Left ventricle myocardium superior (tissue), 1 donor: ENCODE measurements around the gene TBC1D5. TPM values are rescaled to one million over a fixed set of nuclear protein-coding genes. Genes with fewer than 3 reads are reported as not detected.
"Not testable (repeated sequence)": the region's sequence is repeated elsewhere in the genome, so short reads cannot be mapped to it uniquely, and the experiment has no call there.

Experiments
- ATAC-seq: fragments of 200-7000 bp; cut with Tn5 transposase; one replicate; pipeline ENCODE4 v1.9.1; 2020; ENCODE audit warnings: mild to moderate bottlenecking, moderate library complexity
- DNase-seq: peaks from one replicate; pipeline ENCODE4 v3.0.0-alpha.2; 2020
- intact Hi-C: fragments of 100-400 bp; cut with micrococcal nuclease; formaldehyde crosslinking; loops from one replicate; pipeline ENCODE4 v1.11.0; 2022
- long read RNA-seq: library from polyadenylated mRNA; unstranded; transcript quantifications from one replicate; pipeline ENCODE4 v2.0.0, GENCODE V29; 2021
- total RNA-seq: library from RNA; stranded (reverse); fragmentation: NEBNext Ultra II Directional; extraction: Animal tissue kit (Norgen Biotek cat#: 25700); gene quantifications from one replicate; pipeline ENCODE4 v1.2.1, GENCODE V29; 2021
- donor health status: DM: no; HTN: yes; CAD: no; lungs with severe emphysema.

Gene TBC1D5, protein sequence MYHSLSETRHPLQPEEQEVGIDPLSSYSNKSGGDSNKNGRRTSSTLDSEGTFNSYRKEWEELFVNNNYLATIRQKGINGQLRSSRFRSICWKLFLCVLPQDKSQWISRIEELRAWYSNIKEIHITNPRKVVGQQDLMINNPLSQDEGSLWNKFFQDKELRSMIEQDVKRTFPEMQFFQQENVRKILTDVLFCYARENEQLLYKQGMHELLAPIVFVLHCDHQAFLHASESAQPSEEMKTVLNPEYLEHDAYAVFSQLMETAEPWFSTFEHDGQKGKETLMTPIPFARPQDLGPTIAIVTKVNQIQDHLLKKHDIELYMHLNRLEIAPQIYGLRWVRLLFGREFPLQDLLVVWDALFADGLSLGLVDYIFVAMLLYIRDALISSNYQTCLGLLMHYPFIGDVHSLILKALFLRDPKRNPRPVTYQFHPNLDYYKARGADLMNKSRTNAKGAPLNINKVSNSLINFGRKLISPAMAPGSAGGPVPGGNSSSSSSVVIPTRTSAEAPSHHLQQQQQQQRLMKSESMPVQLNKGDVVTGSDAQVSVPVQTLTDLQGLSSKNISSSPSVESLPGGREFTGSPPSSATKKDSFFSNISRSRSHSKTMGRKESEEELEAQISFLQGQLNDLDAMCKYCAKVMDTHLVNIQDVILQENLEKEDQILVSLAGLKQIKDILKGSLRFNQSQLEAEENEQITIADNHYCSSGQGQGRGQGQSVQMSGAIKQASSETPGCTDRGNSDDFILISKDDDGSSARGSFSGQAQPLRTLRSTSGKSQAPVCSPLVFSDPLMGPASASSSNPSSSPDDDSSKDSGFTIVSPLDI
- 27.1 TPM for total RNA-seq
- long read RNA-seq, partial matches to known transcripts = 7 of 27 reads
- long read RNA-seq, other reads (novel, unspliced or antisense) = 19 of 27 reads

DNA sequence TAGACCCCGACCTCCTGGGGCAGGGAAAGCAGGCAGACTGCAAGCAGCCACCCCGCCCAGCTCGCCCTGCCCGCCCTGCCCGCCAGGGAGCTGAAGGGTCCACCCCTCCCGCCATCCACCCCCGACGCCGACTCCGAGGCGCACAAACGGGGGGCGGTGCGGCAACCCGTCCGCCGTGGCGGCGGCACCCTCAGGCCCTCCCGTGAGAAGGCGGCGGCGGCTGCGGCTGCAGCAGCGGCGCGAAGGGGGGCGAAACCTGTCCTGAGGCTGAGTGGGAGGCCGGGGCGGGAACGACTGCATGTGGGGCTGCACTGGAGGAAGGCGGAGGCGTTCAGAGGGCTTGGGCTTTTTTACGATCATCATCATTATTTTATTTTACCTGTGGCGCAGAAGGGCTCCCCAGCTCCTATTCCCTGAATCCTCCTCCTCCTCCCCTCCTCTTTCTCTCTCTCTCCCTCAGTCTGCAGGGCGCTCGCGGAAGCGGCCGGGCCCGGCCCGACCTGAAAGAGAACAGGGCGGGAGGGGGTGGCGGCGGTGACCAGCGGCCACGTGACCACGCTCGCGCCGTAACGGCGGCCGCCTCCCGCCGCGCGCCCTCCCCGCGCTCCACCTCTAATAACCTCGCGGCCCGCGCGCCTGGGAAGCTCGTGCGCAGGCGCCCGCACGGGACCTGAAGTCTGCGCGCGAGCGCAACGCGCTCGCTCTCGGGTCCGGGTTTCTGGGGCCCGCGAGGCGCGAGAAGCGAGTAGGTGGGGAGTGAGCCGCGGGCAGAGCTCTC is at the start of gene TBC1D5:
Gene TBC1D5, minus strand, starts transcription at position 530 of the 778 bp plus-strand sequence. CDS start 234,061 bp downstream, outside the sequence.
- ATAC-seq (peak; percentile 95), DNase-seq (peak; percentile 99)
- intact Hi-C loops = no loop called here

DNA sequence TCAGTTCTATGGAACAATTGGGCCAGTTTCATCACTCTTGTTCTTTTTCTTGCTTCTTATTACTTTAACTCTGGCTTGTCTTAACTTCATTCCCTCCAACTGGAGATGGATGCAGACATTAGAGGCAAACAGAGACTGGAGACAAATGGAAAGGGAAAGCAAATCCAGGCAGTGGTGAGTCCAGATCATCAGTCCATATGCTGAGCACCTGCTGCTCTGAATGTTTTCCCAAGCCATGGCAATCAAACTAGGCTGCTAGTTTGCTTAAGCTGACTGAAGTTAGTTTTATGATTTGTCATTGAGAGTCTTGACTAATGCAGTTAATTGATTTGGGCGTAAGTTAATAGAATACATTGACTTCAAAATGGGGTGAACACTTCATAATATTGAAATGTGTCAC is 41.0 kb upstream of the TBC1D5 start:
- intact Hi-C loops = no loop called here
- no peak for ATAC-seq
- no peak for DNase-seq

DNA sequence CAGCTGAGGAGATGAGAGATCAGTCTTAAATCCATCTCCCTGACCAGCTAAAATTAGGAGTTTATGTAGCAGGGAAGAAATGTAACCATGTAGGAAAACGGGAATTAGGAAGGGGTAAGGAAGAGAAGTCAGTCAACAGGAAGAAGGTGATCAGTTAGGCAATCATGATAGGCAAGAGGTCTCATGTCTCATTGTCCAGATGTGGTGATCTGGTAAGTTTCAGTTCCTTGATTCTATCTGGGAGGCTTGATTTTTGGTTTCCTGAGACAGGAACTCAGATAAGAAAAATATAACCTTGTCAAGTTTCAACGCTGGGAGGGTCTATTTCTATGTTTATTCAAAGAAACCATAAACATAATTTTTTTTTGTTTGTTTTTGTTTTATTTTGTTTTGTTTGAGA is 40.3 kb upstream of the TBC1D5 start:
- DNase-seq = no peak
- intact Hi-C loops = no loop called here
- ATAC-seq = no peak

DNA sequence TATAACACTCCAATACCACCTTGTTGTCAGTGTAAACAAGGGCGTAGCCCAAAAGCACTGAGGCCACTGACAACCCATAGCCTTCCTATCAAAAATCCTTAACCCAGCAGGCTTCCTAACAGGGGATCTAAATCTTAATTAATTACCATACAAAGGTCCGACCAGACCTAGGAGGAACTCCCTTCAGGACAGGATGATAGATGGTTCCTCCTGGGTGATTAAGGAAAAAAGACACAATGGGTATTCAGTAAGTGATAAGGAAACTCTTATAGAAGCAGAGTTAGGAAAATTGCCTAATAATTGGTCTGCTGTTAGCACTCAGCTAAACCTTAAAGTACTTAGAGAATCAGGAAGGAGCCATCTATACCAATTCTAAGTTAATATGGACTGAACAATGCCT is 37.9 kb upstream of the TBC1D5 start:
- DNase-seq, ATAC-seq, intact Hi-C loops: not testable (repeated sequence)

DNA sequence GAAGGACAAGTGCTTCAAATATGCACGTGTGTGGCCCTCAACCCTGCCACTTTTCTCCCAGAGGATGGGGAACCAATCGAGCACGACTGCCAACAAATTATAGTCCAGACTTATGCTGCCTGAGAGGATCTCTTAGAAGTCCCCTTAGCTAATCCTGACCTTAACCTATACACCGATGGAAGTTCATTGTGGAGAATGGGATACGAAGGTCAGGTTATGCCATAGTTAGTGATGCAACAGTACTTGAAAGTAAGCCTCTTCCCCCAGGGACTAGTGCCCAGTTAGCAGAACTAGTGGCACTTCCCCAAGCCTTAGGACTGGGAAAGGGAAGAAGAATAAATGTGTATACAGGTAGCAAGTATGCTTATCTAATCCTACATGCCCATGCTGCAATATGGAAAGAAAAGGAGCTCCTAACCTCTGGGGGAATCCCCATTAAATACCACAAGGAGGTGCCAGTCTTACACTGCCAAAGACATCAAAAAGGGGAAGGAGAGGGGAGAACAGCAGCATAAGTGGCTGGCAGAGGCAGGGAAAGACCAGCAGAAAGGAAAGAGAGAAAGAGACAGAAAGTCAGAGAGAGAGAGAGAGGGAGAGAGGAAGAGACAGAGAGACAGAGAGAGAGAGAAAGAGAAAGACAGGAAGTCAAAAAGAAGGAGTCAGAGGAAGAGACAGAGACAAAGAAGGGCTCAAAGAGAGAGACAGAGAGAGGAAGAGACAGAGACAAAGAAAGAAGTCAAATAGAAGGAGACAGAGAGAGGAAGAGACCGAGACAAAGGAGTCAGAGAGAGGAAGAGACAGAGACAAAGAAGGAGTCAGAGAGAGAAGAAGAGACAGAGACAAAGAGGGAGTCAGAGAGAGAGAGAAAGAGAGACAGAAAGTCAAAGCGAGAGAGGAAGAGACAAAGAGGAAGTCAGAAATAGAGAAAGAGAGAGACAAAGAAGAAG is 37.1 kb upstream of the TBC1D5 start:
- DNase-seq, ATAC-seq, intact Hi-C loops: not testable (repeated sequence)

DNA sequence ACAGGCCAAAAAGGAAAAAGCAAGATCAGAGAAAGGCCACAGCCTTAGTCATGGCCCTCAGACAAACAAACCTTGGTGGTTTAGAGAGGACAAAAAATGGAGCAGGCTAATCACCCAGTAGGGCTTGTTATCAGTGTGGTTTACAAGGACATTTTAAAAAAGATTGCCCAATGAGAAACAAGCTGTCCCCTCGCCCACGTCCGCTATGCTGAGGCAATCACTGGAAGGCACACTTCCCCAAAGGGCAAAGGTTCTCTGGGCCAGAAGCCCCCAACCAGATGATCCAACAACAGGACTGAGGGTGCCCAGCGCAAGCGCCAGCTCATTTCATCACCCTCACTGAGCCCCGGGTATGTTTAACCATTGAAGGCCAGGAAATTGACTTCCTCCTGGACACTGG is 34.9 kb upstream of the TBC1D5 start:
- DNase-seq, intact Hi-C loops, ATAC-seq: not testable (repeated sequence)

DNA sequence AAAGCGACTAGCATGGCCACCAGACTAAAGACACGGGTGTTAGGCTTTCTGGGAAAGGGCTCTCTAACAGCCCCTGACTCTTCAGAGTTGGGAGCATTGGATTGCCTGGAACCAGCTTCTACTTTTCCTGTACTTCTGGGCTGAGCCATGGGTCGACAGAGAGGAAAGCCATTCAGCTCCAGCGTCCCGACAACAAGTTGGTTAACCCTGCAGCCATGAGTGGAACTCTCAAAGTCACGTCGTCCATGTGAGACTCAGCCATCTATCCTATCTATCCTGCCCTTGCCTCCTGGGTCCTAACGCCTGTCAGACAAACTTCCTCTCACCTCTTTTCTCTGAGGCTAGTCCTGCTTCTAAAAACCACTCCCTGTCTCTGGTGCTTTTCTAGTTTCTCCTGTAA is 32.6 kb upstream of the TBC1D5 start:
- DNase-seq (no peak), ATAC-seq (no peak)
- intact Hi-C loops = no loop called here

DNA sequence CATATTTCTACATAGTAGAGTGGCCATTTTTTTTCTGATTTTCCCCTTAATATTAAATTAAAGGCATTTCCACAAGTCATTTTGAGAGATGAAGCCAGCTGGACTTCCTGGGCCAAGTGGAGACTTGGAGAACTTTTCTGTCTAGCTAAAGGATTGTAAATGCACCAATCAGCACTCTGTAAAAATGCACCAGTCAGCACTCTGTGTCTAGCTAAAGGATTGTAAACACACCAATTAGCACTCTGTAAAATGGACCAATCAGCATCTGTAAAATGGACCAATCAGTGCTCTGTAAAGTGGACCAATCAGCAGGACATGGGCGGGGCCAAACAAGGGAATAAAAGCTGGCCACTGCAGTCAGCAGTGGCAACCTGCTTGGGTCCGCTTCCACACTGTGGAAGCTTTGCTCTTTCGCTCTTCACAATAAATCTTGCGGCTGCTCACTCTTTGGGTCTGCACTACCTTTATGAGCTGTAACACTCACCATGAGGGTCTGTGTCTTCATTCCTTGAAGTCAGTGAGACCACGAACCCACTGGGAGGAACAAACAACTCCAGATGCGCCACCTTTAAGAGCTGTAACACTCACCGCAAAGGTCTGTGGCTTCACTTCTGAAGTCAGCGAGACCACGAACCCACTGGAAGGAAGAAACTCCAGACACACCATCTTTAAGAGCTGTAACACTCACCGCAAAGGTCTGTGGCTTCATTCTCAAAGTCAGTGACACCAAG is 31.9 kb upstream of the TBC1D5 start:
- ATAC-seq, DNase-seq, intact Hi-C loops: not testable (repeated sequence)

DNA sequence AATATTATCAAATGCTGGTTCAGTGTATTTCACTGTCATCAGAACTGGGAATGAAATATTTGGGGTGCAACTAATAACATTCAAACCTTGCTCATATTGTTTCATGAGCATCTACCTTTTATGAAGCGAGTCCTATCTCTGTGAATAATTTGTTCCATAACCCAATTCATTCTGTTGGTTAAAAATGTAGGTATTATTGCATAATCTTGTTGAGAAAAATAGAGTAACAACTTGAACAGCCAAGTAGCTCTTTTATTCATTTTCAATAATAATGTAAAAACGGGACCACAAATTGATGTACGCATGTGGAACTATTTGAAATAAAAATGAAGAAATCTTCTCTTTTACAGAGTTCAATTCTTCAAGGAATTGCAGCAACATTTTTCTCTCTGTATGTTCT is 30.1 kb upstream of the TBC1D5 start:
- intact Hi-C loops = no loop called here
- ATAC-seq = no peak
- DNase-seq = no peak

DNA sequence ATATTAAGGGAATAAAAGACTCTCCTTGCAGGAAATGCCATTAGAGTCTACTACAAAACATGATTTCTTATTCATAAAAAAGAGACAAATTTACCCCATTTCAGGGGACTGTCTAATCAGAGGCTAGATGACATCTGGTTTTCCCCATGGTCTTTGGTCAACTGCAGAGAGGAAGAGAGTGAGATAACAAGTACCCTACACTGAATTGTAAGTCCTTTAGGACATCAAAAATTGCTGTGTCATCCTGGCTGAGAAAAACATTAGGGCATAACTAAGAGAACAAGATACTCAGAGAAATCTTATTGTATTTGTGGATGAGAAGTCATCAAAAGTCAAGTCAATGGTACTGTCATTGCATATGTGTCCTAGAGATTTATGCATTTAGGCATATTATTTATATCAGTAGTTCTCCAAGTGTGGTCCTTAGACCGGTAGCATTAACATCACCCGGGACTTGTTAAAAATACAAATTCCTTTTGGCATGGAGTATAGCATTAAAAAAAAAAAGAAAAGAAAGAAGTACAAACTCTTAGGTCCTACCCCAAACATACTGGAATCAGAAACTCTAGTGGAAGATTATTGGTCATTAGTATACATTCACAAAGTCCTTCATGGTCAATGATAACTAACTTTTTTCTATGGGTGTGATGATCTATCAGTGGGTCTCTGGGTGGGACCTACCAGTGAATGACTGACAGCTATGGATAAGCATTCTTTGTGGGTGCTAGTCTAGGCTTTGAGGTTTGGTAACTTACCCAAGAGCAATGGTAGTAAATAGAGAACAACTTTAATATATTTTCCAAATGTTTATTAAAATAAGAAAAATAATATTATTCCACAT is 29.0 kb upstream of the TBC1D5 start:
- intact Hi-C loops = no loop called here
- ATAC-seq (no peak), DNase-seq (no peak)

DNA sequence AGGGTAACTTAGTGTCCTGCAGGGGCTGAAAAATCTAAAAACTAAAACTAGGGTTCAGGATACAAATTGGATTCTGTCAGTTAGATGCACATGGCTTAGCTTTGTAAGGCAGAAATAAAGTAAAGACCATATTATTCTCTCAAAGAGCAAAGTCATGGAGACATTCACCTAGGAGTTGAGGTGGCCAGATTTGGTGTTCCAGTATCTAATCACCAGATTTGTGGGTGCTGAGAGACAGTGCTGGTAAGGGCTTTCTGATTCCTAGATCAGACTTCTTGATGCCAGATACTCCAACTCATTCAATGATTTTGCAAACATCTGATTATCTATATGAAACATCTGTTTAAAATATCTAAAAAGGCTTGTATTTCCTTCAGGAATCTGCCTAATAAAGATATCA is 28.3 kb upstream of the TBC1D5 start:
- ATAC-seq = no peak
- no peak for DNase-seq
- intact Hi-C loops = no loop called here

DNA sequence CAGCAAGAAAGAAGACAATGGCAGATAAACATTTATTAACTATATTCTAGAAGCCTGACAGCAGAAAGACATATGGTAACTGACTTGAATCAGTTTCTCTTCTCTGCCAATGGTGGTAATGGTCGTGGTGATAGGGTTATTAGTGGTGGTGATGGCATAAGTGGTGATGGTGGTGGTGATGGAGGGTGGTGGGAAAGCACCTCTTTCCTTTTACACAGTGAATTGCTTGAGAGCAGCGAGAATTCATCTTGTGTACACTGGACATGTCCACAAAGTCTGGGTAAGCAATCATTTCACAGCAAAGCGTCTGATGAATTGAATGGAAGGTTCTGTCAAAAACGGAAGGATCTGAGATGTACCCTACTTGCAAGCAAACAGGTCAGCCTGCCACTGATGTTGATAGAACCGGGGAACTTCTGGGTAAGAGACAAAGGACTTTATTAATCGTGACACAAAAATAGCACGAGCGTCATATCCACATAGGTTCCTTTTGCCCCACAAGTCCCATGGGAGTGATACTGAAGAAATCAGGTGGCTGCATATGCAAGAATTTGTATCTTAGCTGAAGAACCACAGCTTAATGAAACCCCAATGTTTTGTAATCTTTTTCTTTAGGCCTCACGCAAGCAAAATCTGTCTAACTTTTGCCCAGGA is 23.5 kb upstream of the TBC1D5 start:
- intact Hi-C loops = no loop called here
- no peak for ATAC-seq
- no peak for DNase-seq

DNA sequence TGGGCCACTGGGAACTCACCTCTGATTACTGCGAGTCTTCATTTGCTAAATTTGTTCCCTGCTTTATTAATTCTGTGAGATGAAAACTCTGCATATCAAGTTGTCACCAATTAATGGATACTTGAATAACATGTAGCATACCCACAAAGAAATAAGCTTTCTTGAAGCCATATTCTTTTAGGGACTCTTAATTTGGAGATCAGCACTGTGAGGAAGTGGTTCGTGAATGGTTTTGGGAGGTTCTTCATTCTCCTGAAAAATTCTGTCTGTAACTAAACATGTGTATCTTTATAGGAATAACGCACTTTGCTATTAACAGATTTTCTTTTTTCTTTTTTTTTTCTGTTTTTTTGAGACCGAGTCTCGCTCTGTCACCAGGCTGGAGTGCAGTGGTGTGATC is 19.1 kb upstream of the TBC1D5 start:
- no peak for ATAC-seq
- intact Hi-C loops = no loop called here
- DNase-seq = no peak

DNA sequence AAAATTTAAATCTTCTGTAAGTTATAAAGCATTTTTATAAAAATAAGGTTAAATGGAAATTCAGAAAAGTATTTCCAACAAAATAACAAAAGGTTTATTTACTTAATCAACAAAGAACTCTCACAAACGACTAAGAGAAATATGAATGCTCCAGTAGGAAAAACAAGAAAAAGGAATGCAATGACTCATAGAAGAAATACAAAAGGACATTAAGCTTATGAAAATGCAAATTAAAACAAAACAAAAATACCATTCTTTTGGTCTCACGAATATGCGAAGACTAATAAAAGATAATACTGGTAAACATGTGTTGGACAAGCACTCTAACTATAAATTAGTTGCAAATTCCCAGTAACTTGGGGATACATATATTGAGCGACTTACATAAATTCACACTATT is 17.5 kb upstream of the TBC1D5 start:
- intact Hi-C loops = no loop called here
- no peak for ATAC-seq
- DNase-seq = no peak

DNA sequence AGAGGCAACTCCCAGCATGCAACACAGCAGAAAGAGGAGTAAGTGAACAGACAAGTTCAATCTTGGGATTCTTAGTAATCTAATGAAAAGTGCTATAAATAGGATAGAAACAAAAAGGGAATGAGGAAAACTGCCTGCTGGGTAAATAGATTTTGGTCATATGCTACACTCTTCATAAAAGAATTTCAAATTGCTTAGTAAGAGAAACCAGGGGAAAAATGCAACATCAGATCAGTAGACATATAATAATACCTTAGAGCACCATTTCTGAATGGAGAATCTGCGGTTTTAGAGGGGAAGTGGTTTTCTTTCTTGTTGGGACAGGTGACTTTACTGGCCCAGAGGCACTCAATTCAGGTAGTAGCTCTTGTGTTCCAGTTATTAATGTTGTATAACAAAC is 13.4 kb upstream of the TBC1D5 start:
- no peak for ATAC-seq
- intact Hi-C loops = no loop called here
- DNase-seq = no peak

DNA sequence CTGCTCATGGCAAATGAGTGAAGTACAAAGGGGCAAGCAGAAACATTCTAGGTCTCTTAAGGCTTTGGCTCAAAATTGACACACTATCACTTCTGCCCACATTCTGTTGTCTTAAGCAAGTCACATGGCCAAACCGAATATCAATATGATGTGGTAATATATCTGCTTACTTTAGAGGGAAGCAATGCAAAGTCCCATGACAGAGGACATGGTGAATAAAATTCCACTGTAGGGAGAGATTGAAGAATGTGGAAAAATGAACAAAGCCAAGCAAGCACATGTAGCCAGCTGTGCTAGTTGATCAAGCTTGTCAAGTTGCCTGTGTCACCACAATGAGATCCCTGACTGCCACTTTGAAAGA is 11.2 kb upstream of the TBC1D5 start:
- DNase-seq = no peak
- peak; percentile 28 for ATAC-seq
- intact Hi-C loops = no loop called here
